Fibroblast of the conjunctiva (primary cell): Measurements from ENCODE around the gene ZCWPW1.
A peak's percentile ranks its signal among the peaks of the same experiment; 100 is the strongest.

Source experiments
- DNase-seq: peaks from one replicate; pipeline ENCODE4 v3.0.0-alpha.2; 2010; ENCODE audit warnings: low read depth

Gene ZCWPW1

GRCh38 chr7:100428199-100428966 lies at the start of gene ZCWPW1:
TSS of gene ZCWPW1 (minus strand) at chr7:100428703. CDS start at chr7:100420649, 8,054 bp downstream.
- DNase-seq, result peak; percentile 97

- no peak for DNase-seq
Measured at GRCh38 chr7:100477871-100478267, 49.4 kb upstream of the ZCWPW1 start.

GRCh38 chr7:100476903-100477870 lies 48.7 kb upstream of the ZCWPW1 start:
- DNase-seq, result no peak

GRCh38 chr7:100476101-100476780 lies 47.7 kb upstream of the ZCWPW1 start:
- DNase-seq, result no peak

- DNase-seq, result no peak
Measured at GRCh38 chr7:100475549-100475948, 47.0 kb upstream of the ZCWPW1 start.

- no peak for DNase-seq
Measured at GRCh38 chr7:100472854-100473499, 44.5 kb upstream of the ZCWPW1 start.

- no peak for DNase-seq
Measured at GRCh38 chr7:100472121-100472851, 43.8 kb upstream of the ZCWPW1 start.

GRCh38 chr7:100471021-100471420 lies 42.5 kb upstream of the ZCWPW1 start:
- no peak for DNase-seq

GRCh38 chr7:100469227-100470044 lies 40.9 kb upstream of the ZCWPW1 start:
- peak; percentile 57 for DNase-seq

- no peak for DNase-seq
Measured at GRCh38 chr7:100467638-100468373, 39.3 kb upstream of the ZCWPW1 start.

- no peak for DNase-seq
Measured at GRCh38 chr7:100466653-100467605, 38.4 kb upstream of the ZCWPW1 start.

- DNase-seq, result peak; percentile 66
Measured at GRCh38 chr7:100465702-100466311, 37.3 kb upstream of the ZCWPW1 start.

- DNase-seq, result no peak
Measured at GRCh38 chr7:100465299-100465698, 36.8 kb upstream of the ZCWPW1 start.

- no peak for DNase-seq
Measured at GRCh38 chr7:100464791-100465190, 36.3 kb upstream of the ZCWPW1 start.

GRCh38 chr7:100464210-100464660 lies 35.7 kb upstream of the ZCWPW1 start, which contains the start of gene SPACDR:
TSS of gene SPACDR (minus strand) at chr7:100464260. CDS start at chr7:100464025, 235 bp downstream.
- no peak for DNase-seq

- DNase-seq, result no peak
Measured at GRCh38 chr7:100457033-100457432, 28.5 kb upstream of the ZCWPW1 start.

GRCh38 chr7:100456562-100456961 lies 28.1 kb upstream of the ZCWPW1 start:
- DNase-seq, result no peak

GRCh38 chr7:100455206-100455605 lies 26.7 kb upstream of the ZCWPW1 start:
- no peak for DNase-seq
